IMR-90 (cell line): Measurements from ENCODE around the gene SLC18A2. TPM values are rescaled to one million over a fixed set of nuclear protein-coding genes. Genes with fewer than 3 reads are reported as not detected.

Source experiments
- ATAC-seq: fragments of 200-7000 bp; cut with Tn5 transposase; 2 replicates; pipeline ENCODE4 v1.9.1; 2020; ENCODE audit warnings: low read depth, mild to moderate bottlenecking, moderate library complexity
- BruUV-seq: library from RNA; stranded (reverse); fragments of 400-500 nt; replicated peaks from 2 replicates; lab custom pipeline; 2021; lab: Mats Ljungman, UMichigan
- CTCF ChIA-PET: fragments of 300-600 bp; formaldehyde crosslinking; extraction: SDS; loops from one replicate; lab custom pipeline; 2021; ENCODE audit warnings: antibody characterized with exemption; lab: Yijun Ruan, JAX
- POLR2A ChIA-PET: fragments of 300-600 bp; sonication (Branson Sonifier 250); formaldehyde crosslinking; loops from one replicate; lab custom pipeline; 2022; ENCODE audit warnings: antibody characterized with exemption; ENCODE audit not compliant: unreplicated experiment; lab: Charles Lee
- DNase-seq: peaks from one replicate; pipeline ENCODE4 v3.0.0; 2013
- H2AFZ ChIP-seq: replicated peaks from 2 replicates; pipeline ENCODE3; 2013; ENCODE audit warnings: low read length, mild to moderate bottlenecking; ENCODE audit not compliant: poor library complexity
- H2AK5ac ChIP-seq: 2 replicates; pipeline ENCODE4 v1.6.1; 2013; ENCODE audit warnings: low read depth, low read length, inconsistent platforms
- H2AK9ac ChIP-seq: replicated peaks from 2 replicates; pipeline ENCODE3; 2013; ENCODE audit warnings: mild to moderate bottlenecking, low read depth, low read length, moderate library complexity; ENCODE audit not compliant: poor library complexity
- H2BK120ac ChIP-seq: 2 replicates; pipeline ENCODE4 v1.6.1; 2013; ENCODE audit warnings: low read depth, low read length, inconsistent platforms
- H2BK15ac ChIP-seq: 3 replicates; pipeline ENCODE4 v1.6.1; 2013; ENCODE audit warnings: low read depth, low read length, inconsistent platforms
- H2BK20ac ChIP-seq: 2 replicates; pipeline ENCODE4 v1.6.1; 2013; ENCODE audit warnings: low read depth, mild to moderate bottlenecking, inconsistent platforms, low read length, moderate library complexity
- H2BK5ac ChIP-seq: 2 replicates; pipeline ENCODE4 v1.6.1; 2013; ENCODE audit warnings: mild to moderate bottlenecking, low read depth, low read length, inconsistent platforms; ENCODE audit not compliant: poor library complexity, severe bottlenecking
- H3K14ac ChIP-seq: replicated peaks from 2 replicates; pipeline ENCODE4 v1.6.1; 2013; ENCODE audit warnings: low read depth, low read length, inconsistent platforms
- H3K18ac ChIP-seq: 2 replicates; pipeline ENCODE4 v1.6.1; 2013; ENCODE audit warnings: low read depth, low read length, control low read depth
- H3K23ac ChIP-seq: 2 replicates; pipeline ENCODE4 v1.6.1; 2013; ENCODE audit warnings: low read depth, low read length, inconsistent platforms
- H3K27ac ChIP-seq: 2 replicates; pipeline ENCODE4 v1.5.1; 2013; ENCODE audit warnings: mild to moderate bottlenecking, control low read depth, low read length; ENCODE audit not compliant: insufficient read depth
- H3K27me3 ChIP-seq: 2 replicates; pipeline ENCODE4 v1.6.1; 2013; ENCODE audit warnings: low read length; ENCODE audit not compliant: control insufficient read depth, insufficient read depth
- H3K36me3 ChIP-seq: 2 replicates; pipeline ENCODE4 v1.6.1; 2013; ENCODE audit warnings: low read length, mixed read lengths; ENCODE audit not compliant: control insufficient read depth, insufficient read depth
- H3K4ac ChIP-seq: 2 replicates; pipeline ENCODE4 v1.6.1; 2013; ENCODE audit warnings: low read depth, low read length, inconsistent platforms
- H3K4me1 ChIP-seq: 2 replicates; pipeline ENCODE4 v1.6.1; 2013; ENCODE audit warnings: low read length, mixed read lengths; ENCODE audit not compliant: control insufficient read depth, insufficient read depth
- H3K4me2 ChIP-seq: 2 replicates; pipeline ENCODE4 v1.6.1; 2013; ENCODE audit warnings: low read depth, mild to moderate bottlenecking, control low read depth, low read length, moderate library complexity
- H3K4me3 ChIP-seq: 2 replicates; pipeline ENCODE4 v1.5.1; 2013; ENCODE audit warnings: low read depth, mild to moderate bottlenecking, control low read depth, low read length, moderate library complexity; ENCODE audit not compliant: insufficient read depth
- H3K56ac ChIP-seq: 2 replicates; pipeline ENCODE4 v1.6.1; 2013; ENCODE audit warnings: low read length, inconsistent platforms; ENCODE audit not compliant: insufficient read depth; ENCODE audit errors: extremely low read depth
- H3K79me1 ChIP-seq, 2 experiments: 2 replicates each; pipeline ENCODE4 v1.6.1; 2013; ENCODE audit warnings: low read length in 2 of 2, inconsistent platforms in 1 of 2, low read depth in 1 of 2
- H3K9ac ChIP-seq: 2 replicates; pipeline ENCODE4 v1.6.1; 2013; ENCODE audit warnings: low read depth, low read length, control low read depth
- H3K9me1 ChIP-seq: 2 replicates; pipeline ENCODE4 v1.6.1; 2013; ENCODE audit warnings: low read length, inconsistent platforms; ENCODE audit not compliant: insufficient read depth
- H3K9me3 ChIP-seq: 2 replicates; pipeline ENCODE4 v1.6.1; 2013; ENCODE audit warnings: low read length; ENCODE audit not compliant: control insufficient read depth, insufficient read depth
- H4K20me1 ChIP-seq: 2 replicates; pipeline ENCODE4 v1.6.1; 2013; ENCODE audit warnings: low read length, inconsistent platforms; ENCODE audit not compliant: insufficient read depth
- H4K5ac ChIP-seq: 2 replicates; pipeline ENCODE4 v1.6.1; 2013; ENCODE audit warnings: mild to moderate bottlenecking, low read depth, low read length, control low read depth
- H4K8ac ChIP-seq, 2 experiments: 2 replicates each; pipeline ENCODE4 v1.6.1; 2013; ENCODE audit warnings: low read depth in 2 of 2, low read length in 2 of 2, control low read depth in 1 of 2, inconsistent platforms in 1 of 2
- H4K91ac ChIP-seq: 2 replicates; pipeline ENCODE4 v1.6.1; 2013; ENCODE audit warnings: low read depth, low read length, inconsistent platforms; ENCODE audit not compliant: insufficient read depth
- CEBPB ChIP-seq: IDR thresholded peaks from 2 replicates; pipeline ENCODE4 v1.6.1; 2012; ENCODE audit warnings: low read depth, low read length, improper control_type of control experiment
- MXI1 ChIP-seq: IDR thresholded peaks from 2 replicates; pipeline ENCODE4 v1.6.1; 2012; ENCODE audit warnings: low read depth, mild to moderate bottlenecking, low read length, moderate library complexity, borderline replicate concordance
- NFE2L2 ChIP-seq: fragments of 150-350 bp; IDR thresholded peaks from 2 replicates; pipeline ENCODE4 v1.6.1; 2016; ENCODE audit warnings: low read depth, mild to moderate bottlenecking, low read length
- POLR2A ChIP-seq: IDR thresholded peaks from 2 replicates; pipeline ENCODE4 v1.6.1; 2012; ENCODE audit warnings: mild to moderate bottlenecking, low read depth, low read length
- RCOR1 ChIP-seq: IDR thresholded peaks from 2 replicates; pipeline ENCODE4 v1.6.1; 2012; ENCODE audit warnings: mild to moderate bottlenecking, low read length, improper control_type of control experiment; ENCODE audit not compliant: insufficient replicate concordance
- RFX5 ChIP-seq: IDR thresholded peaks from 2 replicates; pipeline ENCODE4 v1.8.0; 2012; ENCODE audit warnings: low read depth, mild to moderate bottlenecking, low read length, moderate library complexity
- SMC3 ChIP-seq: fragments of 150-350 bp; IDR thresholded peaks from 2 replicates; pipeline ENCODE4 v1.6.1; 2016; ENCODE audit warnings: low read depth, mild to moderate bottlenecking, antibody characterized with exemption, low read length, moderate library complexity
- WGBS, 2 experiments: methylation state at CpG; one replicate each; pipeline versions ENCODE4 v1.1.5 to v1.1.7; 2013; ENCODE audit warnings: missing lambda C conversion rate in 2 of 2; ENCODE audit not compliant: insufficient read length in 1 of 2; ENCODE audit errors: extremely low coverage in 2 of 2; 5-methylcytosine and 5-hydroxymethylcytosine counted together
- dilution Hi-C: fragments of 300-500 bp; cut with HindIII; formaldehyde crosslinking; loops from one replicate; pipeline ENCODE4 v1.14.3; 2018; ENCODE audit warnings: low sequenced_read_pairs; ENCODE audit not compliant: unreplicated experiment
- in situ Hi-C: fragments of 300-500 bp; cut with MboI; formaldehyde crosslinking; loops from 3 replicates; pipeline ENCODE4 v1.14.3; 2019; ENCODE audit warnings: low sequenced_read_pairs, inconsistent platforms, mixed read lengths
- intact Hi-C: fragments of 100-400 bp; cut with micrococcal nuclease; formaldehyde crosslinking; loops from 2 replicates; pipeline ENCODE4 v1.10.0; 2022
- polyA plus RNA-seq, 3 experiments: library from polyadenylated mRNA; depleted of rRNA; stranded (reverse); fragments of >200 nt; gene quantifications; 2 replicates each; pipeline ENCODE4 v1.2.3, GENCODE V29; 2012; ENCODE audit warnings: low replicate concordance in 1 of 3
- total RNA-seq: library from RNA; depleted of rRNA; stranded (reverse); fragments of >200 nt; gene quantifications from 2 replicates; pipeline ENCODE4 v1.2.3, GENCODE V29; 2012
- TF ChIP-seq, protein P1 (sequence below): fragments of 150-350 bp; IDR thresholded peaks from 2 replicates; pipeline ENCODE4 v1.6.1; 2016; ENCODE audit warnings: low read depth, mild to moderate bottlenecking, low read length, moderate library complexity, borderline replicate concordance

SLC18A2 gene
- total and polyA plus RNA-seq, 2 of the 4 experiments (the other 2 are of a cell fraction) = not detected

- no peak for TF ChIP-seq RCOR1
These were observed 24.2 kb upstream of the SLC18A2 start (continued) for GRCh38 chr10:117216611-117217195.

DNA sequence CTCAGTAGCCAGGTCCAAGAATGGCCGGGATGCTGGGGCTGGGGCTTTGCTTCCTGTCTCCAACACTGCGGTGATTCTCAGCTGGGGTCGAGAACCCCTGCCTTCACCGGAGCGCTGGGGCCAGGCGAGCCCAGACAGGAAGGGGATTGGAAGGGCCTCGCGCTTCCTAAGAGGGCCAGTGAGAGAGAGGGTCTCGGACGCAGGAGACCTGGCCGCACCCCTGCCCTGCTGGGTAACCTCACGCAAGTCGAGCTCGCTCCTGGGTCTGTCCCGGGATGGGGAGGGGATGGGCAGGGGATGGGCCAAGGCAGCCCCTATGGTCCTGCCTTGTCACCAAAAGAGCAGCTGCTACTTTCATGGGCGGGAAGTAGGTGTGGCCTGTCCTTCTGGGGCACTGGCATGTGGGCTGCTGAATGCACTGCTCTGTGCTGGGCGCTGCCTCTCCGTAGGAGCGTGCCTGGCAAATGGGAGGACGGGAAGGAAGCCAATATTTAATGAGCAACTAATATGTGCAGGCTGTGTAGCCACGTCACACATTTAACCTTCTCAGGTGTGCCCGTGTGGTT, 23.6 kb upstream of the SLC18A2 start:
- Histone ChIP-seq H2AFZ (peak overlapping the region; percentile 97), H3K14ac (no peak overlapping the region), H3K23ac (no peak overlapping the region), H4K5ac (no peak overlapping the region), H3K4me1 (no peaks in the 10 kb centered on the region), H2BK20ac (no peak overlapping the region), H2BK15ac (no peak overlapping the region), H3K36me3 (no peaks in the 10 kb centered on the region), H2AK5ac (no peak overlapping the region), H4K20me1 (no peaks in the 10 kb centered on the region), H3K4ac (no peak overlapping the region), H3K9me3 (no peaks in the 10 kb centered on the region), H3K79me1 (no peaks in the 10 kb centered on the region), H3K9me1 (no peaks in the 10 kb centered on the region), H4K91ac (no peak overlapping the region), H3K4me3 (peak overlapping the region; percentile 34), H2AK9ac (peak overlapping the region; percentile 85), H3K27ac (no peak overlapping the region), H4K8ac (no peak overlapping the region), H3K27me3 (peaks cover 10% of the 10 kb centered on the region), H3K18ac (no peak overlapping the region), H2BK120ac (no peak overlapping the region), H3K4me2 (peak overlapping the region; percentile 77), H3K56ac (no peak overlapping the region), H3K9ac (no peak overlapping the region), H2BK5ac (no peak overlapping the region)
- ATAC-seq (peak; percentile 31), DNase-seq (no peak)
- in situ Hi-C loops (loop anchor here (25.0 kb wide), 1 partner anchor 1020 kb away; no protein-coding TSS in a partner anchor), intact Hi-C loops (loop anchor here (2.0 to 10.0 kb wide), 4 partner anchors 158 to 1024 kb away; partner anchors contain the start of gene PDZD8), dilution Hi-C loops (no loop called here)
- TF ChIP-seq RCOR1 (no peak), CEBPB (no peak), RFX5 (no peak), POLR2A (no peak), NFE2L2 (no peak), SMC3 (no peak), MXI1 (no peak)
- TF ChIP-seq, protein P1, sequence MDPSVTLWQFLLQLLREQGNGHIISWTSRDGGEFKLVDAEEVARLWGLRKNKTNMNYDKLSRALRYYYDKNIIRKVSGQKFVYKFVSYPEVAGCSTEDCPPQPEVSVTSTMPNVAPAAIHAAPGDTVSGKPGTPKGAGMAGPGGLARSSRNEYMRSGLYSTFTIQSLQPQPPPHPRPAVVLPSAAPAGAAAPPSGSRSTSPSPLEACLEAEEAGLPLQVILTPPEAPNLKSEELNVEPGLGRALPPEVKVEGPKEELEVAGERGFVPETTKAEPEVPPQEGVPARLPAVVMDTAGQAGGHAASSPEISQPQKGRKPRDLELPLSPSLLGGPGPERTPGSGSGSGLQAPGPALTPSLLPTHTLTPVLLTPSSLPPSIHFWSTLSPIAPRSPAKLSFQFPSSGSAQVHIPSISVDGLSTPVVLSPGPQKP = no peak
- 10% methylated on average over 11 of the region's 22 CpGs; no CpG with 5 or more reads in 1 of the 2 experiments for WGBS, 2 experiments
- CTCF ChIA-PET = interaction anchor here (0.6 to 3.2 kb wide), 19 partner anchors 9 to 1242 kb away, joined by 3 to 37 read pairs (median 4); no protein-coding TSS in a partner anchor
- POLR2A ChIA-PET = no interaction called here
- no TSS peak for BruUV-seq
